Left renal cortex interstitium (tissue), 4 donors: ENCODE data around the gene RGS6. TPM values are rescaled to one million over a fixed set of nuclear protein-coding genes. Genes with fewer than 3 reads are reported as not detected.

ENCODE experiments used
- DNase-seq, 4 donors: peaks; one replicate each; pipeline ENCODE4 v3.0.0-alpha.2; 2013; ENCODE audit warnings: low read depth in 4 of 4, low spot score in 2 of 4, missing footprints in 1 of 4
- polyA plus RNA-seq, 4 donors: library from polyadenylated mRNA; unstranded; fragments of 120-200 nt; gene quantifications; one replicate each; pipeline ENCODE4 v1.2.1, GENCODE V29; 2013; ENCODE audit not compliant: insufficient read length in 4 of 4

The RGS6 gene
- polyA plus RNA-seq, 4 donors, result 1.1 to 1.9 (median 1.4) TPM

GRCh38 chr14:72291908-72292688 lies 359.9 kb downstream of the RGS6 start:
- DNase-seq, result peak in 3 of 4 donors; percentile 36 to 63 (median 38)

GRCh38 chr14:72292689-72293024 lies 360.4 kb downstream of the RGS6 start:
- no peak for DNase-seq

GRCh38 chr14:72301352-72301751 lies 369.1 kb downstream of the RGS6 start:
- DNase-seq, result no peak

- DNase-seq, result no peak
These were observed 371.7 kb downstream of the RGS6 start for GRCh38 chr14:72303930-72304329.

GRCh38 chr14:72305561-72305960 lies 373.3 kb downstream of the RGS6 start:
- no peak for DNase-seq

- no peak for DNase-seq
These were observed 376.8 kb downstream of the RGS6 start for GRCh38 chr14:72308967-72309485.

- DNase-seq, result no peak
These were observed 378.9 kb downstream of the RGS6 start for GRCh38 chr14:72311116-72311515.

GRCh38 chr14:72311516-72311915 lies 379.3 kb downstream of the RGS6 start:
- DNase-seq, result no peak

- DNase-seq, result no peak
These were observed 382.7 kb downstream of the RGS6 start for GRCh38 chr14:72314808-72315435.

- DNase-seq, result no peak
These were observed 383.5 kb downstream of the RGS6 start for GRCh38 chr14:72315714-72316113.

- no peak for DNase-seq
These were observed 386.4 kb downstream of the RGS6 start for GRCh38 chr14:72318648-72319047.

GRCh38 chr14:72332046-72332445 lies 399.8 kb downstream of the RGS6 start:
- no peak for DNase-seq

GRCh38 chr14:72332871-72333270 lies 400.6 kb downstream of the RGS6 start:
- no peak for DNase-seq

GRCh38 chr14:72333357-72333756 lies 401.1 kb downstream of the RGS6 start:
- no peak for DNase-seq

GRCh38 chr14:72336311-72336980 lies 404.2 kb downstream of the RGS6 start:
- no peak for DNase-seq

GRCh38 chr14:72341237-72341636 lies 409.0 kb downstream of the RGS6 start:
- DNase-seq, result no peak

GRCh38 chr14:72341686-72342085 lies 409.5 kb downstream of the RGS6 start:
- DNase-seq, result no peak

GRCh38 chr14:72347118-72347517 lies 414.9 kb downstream of the RGS6 start:
- no peak for DNase-seq

GRCh38 chr14:72350215-72350614 lies 418.0 kb downstream of the RGS6 start:
- no peak for DNase-seq

GRCh38 chr14:72352012-72352411 lies 419.8 kb downstream of the RGS6 start:
- DNase-seq, result no peak

- no peak for DNase-seq
These were observed 434.4 kb downstream of the RGS6 start for GRCh38 chr14:72366619-72367018.

GRCh38 chr14:72369106-72369505 lies 436.9 kb downstream of the RGS6 start:
- DNase-seq, result no peak
